Measurements from ENCODE around the gene CACNG4.

The CACNG4 gene

GRCh38 chr17:66985338-66986237 is 21.1 kb downstream of the CACNG4 start:
- no peak for DNase-seq (ENCODE audit: low spot score)

GRCh38 chr17:66986659-66987058 is 22.2 kb downstream of the CACNG4 start:
- no peak for DNase-seq (ENCODE audit: low spot score)

GRCh38 chr17:66987059-66987616 is 22.6 kb downstream of the CACNG4 start:
- DNase-seq (ENCODE audit: low spot score) = no peak

DNA sequence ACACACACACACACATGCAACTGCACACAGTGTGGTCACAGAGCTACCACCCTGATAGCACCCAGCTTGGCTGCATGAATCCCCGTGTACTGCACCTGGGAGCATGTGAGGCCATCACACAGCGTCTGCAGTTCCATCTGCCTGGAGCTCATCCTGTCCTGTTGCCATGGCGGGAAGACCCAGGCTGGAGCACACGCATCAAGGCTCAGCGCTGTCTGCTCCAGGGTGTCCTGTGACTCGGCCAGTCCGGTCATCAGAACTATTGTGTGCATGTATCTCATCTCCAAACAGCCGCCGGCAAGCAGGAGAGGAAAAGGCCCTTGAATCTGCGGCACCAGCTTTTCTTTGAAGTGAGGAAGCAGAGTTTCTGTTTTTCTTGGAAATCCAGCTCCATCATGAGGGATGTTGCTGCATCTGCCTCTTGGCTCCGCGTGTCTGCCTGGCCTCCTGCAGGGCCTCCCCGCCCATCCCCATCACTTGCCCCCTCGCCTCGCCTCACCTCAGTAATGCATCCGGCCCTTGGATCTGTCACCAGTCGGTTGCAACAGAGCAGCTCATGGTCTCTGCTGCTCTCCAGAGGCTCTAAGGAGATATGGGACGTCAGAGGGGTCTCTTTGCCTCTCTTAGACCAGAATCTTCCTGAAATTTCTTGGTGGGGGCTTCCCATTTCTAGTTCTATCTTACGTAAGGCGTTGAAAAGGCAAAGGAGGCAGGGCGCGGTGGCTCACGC is 23.7 kb downstream of the CACNG4 start:
- no peak for DNase-seq (ENCODE audit: low spot score)

GRCh38 chr17:66989076-66989475 is 24.6 kb downstream of the CACNG4 start:
- DNase-seq (ENCODE audit: low spot score) = no peak

DNA sequence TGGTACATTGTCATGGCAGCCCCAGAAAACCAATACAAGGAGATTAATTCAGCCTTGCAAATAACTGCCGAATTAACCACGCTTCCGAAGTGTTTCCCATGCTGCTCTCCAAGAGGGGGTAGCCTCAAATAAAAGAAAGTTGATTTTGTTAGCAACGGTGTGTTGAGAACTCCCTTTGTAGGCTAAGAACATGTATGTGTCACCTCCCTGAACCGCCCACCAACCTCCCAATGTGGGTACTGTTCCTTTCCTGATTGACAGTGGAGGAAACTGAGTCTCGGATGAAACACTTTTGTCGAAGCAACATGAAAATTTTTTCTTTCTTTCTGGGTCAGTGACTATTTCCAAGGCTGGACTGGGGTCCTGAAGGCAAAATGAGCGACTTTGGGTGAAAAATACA is 25.1 kb downstream of the CACNG4 start:
- DNase-seq (ENCODE audit: low spot score) = no peak

DNA sequence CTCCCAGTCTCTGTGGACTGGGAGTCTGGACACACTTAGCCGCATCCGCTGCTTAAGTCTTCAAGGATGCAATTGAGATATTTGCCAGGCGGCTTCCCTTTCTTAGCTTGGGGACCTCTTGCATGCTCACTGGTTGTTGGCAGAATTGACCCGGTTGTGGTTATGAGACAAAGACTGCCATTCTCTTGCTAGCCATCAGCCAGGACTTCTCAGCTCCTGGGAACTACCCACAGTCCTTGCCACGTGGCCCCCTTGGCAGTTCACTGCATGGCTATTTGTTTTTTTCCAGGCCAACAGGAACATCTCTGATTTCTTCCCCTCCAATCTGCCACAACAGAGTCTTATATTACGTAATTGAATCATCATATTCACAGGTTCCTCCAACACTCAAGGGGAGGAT is 25.5 kb downstream of the CACNG4 start:
- no peak for DNase-seq (ENCODE audit: low spot score)

GRCh38 chr17:66992911-66993442 is 28.5 kb downstream of the CACNG4 start:
- no peak for DNase-seq (ENCODE audit: low spot score)

DNA sequence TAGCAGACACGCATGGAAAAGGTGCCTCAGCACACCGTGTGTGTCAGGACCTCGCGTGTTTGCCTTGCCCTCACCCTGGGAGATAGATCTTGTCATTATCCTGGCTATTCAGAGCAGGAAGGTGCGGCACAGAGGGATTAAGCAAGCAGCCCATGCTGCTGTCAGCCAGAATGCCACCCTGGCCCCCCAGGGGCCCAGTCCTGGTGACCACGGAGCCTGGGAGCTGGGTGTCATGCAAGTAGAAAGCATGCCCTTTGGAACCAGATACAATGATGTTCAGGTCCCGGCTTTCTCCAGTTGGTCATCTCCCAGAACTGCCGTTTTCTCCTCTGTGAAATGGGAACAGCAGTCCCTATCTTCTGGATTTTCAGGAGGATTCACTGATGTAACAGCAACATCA is 29.9 kb downstream of the CACNG4 start:
- DNase-seq (ENCODE audit: low spot score) = no peak

DNA sequence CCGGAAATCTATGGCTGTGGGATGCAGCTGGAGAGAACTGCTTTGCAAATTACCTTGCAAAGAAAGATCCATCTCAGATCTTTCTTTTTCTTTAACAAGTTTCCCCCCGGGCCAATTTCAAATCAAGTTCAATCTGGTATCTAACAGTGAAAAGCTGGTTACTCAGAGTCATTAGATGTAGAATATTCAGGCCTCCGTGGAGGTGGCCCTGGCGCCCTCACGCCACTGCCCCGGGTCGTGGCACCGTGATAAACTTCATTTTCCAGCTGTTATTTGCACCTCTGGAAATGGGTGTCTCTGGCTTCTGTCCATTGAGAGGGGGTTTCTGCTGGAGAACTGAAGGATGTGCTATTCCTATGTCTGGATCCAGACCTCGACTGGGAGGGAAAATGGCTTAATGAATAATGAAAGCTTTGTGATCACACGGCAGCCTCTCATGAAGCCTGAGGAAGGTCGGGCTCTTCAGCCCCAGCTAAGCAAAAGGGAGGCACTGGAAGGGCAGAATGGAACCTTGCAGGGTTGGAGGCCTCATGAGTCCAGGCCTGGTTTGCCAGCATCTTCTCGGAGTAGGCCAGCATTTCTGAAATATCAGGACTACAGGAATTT is 30.5 kb downstream of the CACNG4 start:
- no peak for DNase-seq (ENCODE audit: low spot score)

DNA sequence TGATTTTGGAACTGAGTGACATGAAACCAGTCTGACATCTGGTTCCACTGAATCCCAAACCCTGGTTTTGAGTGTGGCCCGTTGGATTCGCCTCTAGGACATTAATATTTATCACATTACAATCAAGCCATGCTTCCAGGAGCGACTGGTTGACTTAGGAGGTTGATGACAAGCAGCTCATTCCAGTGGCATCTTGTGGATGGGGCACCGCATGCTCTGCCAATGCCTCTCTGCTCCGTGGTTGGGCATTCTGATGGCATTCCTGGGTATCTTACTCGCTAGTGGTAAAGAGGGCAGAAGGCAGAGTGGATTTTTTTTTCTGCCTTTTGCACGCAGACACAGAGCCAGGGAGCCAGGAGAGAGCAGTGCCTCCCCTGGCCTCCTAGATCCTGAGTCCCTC is 31.4 kb downstream of the CACNG4 start:
- DNase-seq (ENCODE audit: low spot score) = peak; percentile 39

DNA sequence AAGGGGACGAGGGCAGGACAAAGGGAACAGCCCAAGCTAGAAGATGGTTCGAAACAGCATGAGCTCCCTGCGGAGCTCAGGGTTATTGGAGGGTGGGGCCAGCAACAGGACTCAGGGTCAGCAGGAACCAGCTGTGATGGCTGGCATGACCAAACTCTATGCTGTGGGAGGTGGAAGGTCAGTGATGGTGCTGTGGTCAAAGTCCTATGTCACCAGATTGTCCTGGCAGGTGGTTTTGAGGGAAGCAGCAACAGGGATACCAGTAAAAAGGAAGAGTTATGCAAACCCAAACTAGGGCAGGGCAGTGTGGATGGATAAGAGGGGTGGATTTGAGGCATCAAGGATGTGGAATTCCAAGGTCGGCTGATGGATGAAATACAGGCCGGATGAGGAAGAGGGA is 32.4 kb downstream of the CACNG4 start:
- no peak for DNase-seq (ENCODE audit: low spot score)

- no peak for DNase-seq (ENCODE audit: low spot score)
Observed at GRCh38 chr17:67003231-67003630, 38.7 kb downstream of the CACNG4 start.

- DNase-seq (ENCODE audit: low spot score) = no peak
Observed at GRCh38 chr17:67004181-67004580, 39.7 kb downstream of the CACNG4 start.

GRCh38 chr17:67007266-67007665 is 42.8 kb downstream of the CACNG4 start:
- DNase-seq (ENCODE audit: low spot score) = no peak

- DNase-seq (ENCODE audit: low spot score) = no peak
Observed at GRCh38 chr17:67008101-67008500, 43.6 kb downstream of the CACNG4 start.

DNA sequence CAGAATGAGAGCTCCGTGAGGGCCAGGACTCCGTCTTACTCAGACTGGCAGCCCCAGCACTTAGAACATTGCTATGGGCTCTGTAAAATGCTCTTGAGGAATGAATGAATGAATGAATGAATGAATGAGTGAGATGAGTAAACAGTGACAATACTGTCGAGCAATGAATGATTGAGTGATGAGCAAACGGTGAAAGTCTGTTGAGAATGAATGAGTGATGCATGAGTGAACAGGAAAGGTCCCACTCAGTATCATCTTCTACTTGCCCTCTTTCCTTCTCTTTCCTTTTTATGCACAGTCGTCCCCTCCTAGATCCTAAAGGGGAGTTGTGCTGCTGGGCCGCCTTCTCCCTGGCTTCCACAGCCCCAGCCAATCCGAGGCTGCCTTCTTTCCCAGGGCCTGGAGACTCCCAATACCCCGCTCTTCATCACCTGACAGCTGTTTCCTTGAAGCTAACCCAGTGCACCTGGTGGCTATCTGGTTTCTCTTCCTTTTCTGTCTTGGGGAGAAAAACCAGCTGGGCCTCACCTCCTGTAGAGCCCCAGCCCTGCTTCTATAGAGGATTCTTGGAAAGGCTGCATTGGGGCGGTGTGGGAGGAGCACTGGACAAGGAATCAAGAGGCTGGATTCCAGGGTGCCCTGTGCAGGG is 47.1 kb downstream of the CACNG4 start:
- DNase-seq (ENCODE audit: low spot score) = no peak

DNA sequence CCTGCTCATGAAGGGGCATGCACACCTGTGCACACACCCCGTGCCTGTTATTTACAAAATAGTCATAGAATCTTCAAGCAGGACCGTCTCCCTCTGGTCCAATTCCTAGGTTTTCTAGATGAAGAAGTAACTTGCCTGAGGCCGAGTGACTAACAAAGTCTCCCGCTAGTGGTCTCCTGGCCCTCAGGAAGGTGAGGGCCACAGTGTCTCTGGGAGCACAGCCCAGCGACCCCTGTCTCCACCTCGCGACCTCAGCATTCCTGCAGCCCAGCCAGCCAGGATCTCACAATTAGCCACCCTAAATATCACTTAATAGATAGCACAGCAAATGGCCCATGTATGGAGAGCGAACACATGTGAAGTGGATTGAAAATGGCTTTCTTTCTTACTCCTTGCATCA is 49.4 kb downstream of the CACNG4 start:
- DNase-seq (ENCODE audit: low spot score) = no peak

DNA sequence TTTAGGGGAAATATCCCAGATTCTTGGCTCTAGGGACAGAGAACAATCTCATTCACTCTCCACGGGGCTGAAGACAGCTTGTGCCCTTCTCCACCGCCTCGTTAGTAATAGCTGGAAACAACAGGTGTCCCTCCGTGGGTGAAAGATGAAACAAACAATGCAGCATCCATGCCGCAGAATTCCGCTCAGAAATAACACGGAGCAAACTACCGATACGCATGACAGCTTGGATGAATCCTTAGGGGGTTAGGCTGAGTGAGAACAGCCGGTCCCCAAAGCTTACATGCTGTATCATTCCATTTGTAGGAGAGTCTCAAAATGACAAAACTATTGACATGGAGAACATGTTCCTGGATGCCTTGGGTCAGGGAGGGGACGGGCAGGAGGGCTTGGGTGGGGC is 50.5 kb downstream of the CACNG4 start:
- no peak for DNase-seq (ENCODE audit: low spot score)

DNA sequence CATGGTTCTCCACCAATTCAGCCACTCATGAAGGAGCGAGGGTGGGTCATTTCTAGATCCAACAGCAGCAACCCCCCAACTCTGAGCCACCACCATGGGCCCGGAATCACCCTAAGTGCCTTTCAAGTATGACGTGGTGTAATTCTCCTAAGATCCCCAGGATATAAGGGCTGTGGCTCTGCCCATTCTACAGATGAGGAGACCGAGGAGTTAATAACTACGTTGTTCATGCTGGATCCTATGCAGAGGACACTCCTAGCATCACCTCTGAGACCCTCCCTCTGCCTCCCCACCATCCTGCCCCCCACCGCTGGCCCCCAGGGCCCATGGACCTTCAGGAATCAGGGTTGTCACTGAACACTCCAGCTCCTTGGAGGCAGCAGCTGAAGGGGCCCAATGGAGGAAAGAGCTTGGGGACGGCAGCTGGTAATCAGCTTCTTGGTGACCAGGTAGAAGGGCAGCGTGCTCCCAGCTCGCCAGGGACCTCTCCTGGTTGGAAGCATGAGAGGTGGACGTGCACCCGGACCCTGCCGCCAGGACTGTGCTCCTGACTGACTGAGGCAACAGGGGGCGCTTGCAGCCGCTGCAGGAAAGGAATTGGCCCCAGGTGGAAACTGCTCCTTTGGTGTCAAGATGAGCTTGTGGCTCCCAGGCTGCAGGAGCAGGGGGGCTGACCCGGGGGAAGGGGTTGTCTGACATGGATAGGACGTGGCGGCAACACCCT is 51.7 kb downstream of the CACNG4 start:
- no peak for DNase-seq (ENCODE audit: low spot score)

DNA sequence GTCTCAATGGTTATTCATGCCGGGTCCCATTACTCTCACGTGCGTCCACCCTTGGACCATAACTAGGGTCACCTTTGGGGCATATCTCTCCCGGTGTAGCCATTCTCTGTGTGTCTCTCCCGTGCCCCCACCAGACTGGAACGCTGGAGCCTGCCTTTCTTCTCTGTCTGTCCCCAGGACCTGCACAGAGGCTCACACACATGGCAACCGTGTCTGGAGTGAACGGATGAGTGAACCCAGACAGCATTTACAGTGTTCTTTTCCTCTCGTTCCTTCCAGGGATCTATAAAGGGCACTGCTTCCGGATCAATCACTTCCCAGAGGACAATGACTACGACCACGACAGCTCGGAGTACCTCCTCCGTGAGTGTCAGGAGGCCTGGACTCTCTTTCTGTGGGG is 53.4 kb downstream of the CACNG4 start:
- DNase-seq (ENCODE audit: low spot score) = no peak
